NOMO-1 treated with DMSO at 0.1 percent for 48 hours (cell line): ENCODE results near the gene DGKG.

Experiments used
- DNase-seq: peaks from one replicate; lab custom pipeline; 2025; ENCODE audit not compliant: unreplicated experiment; lab: John Stamatoyannopoulos, UW

The DGKG gene

GRCh38 chr3:186151077-186151971 lies 210.7 kb downstream of the DGKG start:
- peak; percentile 73 for DNase-seq

GRCh38 chr3:186150041-186150830 lies 211.8 kb downstream of the DGKG start:
- no peak for DNase-seq

GRCh38 chr3:186149319-186149960 lies 212.6 kb downstream of the DGKG start:
- no peak for DNase-seq

GRCh38 chr3:186144257-186144656 lies 217.8 kb downstream of the DGKG start:
- no peak for DNase-seq

GRCh38 chr3:186143250-186143649 lies 218.8 kb downstream of the DGKG start:
- DNase-seq, result no peak

- DNase-seq, result no peak
Observed at GRCh38 chr3:186142393-186142932, 219.6 kb downstream of the DGKG start.

- DNase-seq, result no peak
Observed at GRCh38 chr3:186141790-186142189, 220.2 kb downstream of the DGKG start.

- DNase-seq, result no peak
Observed at GRCh38 chr3:186138272-186138981, 223.6 kb downstream of the DGKG start.

GRCh38 chr3:186137051-186137685 lies 224.9 kb downstream of the DGKG start:
- DNase-seq, result no peak

GRCh38 chr3:186133980-186134379 lies 228.1 kb downstream of the DGKG start:
- no peak for DNase-seq

- no peak for DNase-seq
Observed at GRCh38 chr3:186132487-186132886, 229.5 kb downstream of the DGKG start.

GRCh38 chr3:186129206-186129605 lies 232.8 kb downstream of the DGKG start:
- DNase-seq, result no peak

- DNase-seq, result no peak
Observed at GRCh38 chr3:186128158-186128557, 233.9 kb downstream of the DGKG start.

GRCh38 chr3:186127463-186127862 lies 234.6 kb downstream of the DGKG start:
- DNase-seq, result no peak

- no peak for DNase-seq
Observed at GRCh38 chr3:186125118-186125517, 236.9 kb downstream of the DGKG start.

GRCh38 chr3:186124592-186124991 lies 237.4 kb downstream of the DGKG start:
- DNase-seq, result no peak

GRCh38 chr3:186123012-186123411 lies 239.0 kb downstream of the DGKG start:
- no peak for DNase-seq

GRCh38 chr3:186121968-186122367 lies 240.1 kb downstream of the DGKG start:
- DNase-seq, result no peak

- no peak for DNase-seq
Observed at GRCh38 chr3:186121278-186121677, 240.8 kb downstream of the DGKG start.

- no peak for DNase-seq
Observed at GRCh38 chr3:186119499-186119898, 242.5 kb downstream of the DGKG start.
